ENCODE data around the gene EXOC4. TPM values are rescaled to one million over a fixed set of nuclear protein-coding genes. Genes with fewer than 3 reads are reported as not detected.

Gene EXOC4
- total RNA-seq, 2 experiments from 2014 or later: 51.9 to 90.1 TPM

GRCh38 chr7:133398506-133398905 is 145.6 kb downstream of the EXOC4 start:
- POLR2A ChIA-PET: no interaction called here
- DNase-seq: no peak
- CTCF ChIA-PET: no interaction called here

GRCh38 chr7:133401225-133401624 is 148.3 kb downstream of the EXOC4 start:
- DNase-seq (no peak), ATAC-seq (no peak)
- Mint-ChIP-seq H3K27ac (no peak overlapping the region), H3K27me3 (no peaks in the 10 kb centered on the region), H3K4me3 (no peak overlapping the region), H3K4me1 (peaks cover 4% of the 10 kb centered on the region), H3K9me3 (ENCODE audit: low read depth) (no peaks in the 10 kb centered on the region), H3K36me3 (ENCODE audit: low read depth) (peaks cover 2% of the 10 kb centered on the region)
- ChIA-PET POLR2A (no interaction called here), CTCF (interaction anchor here (1.5 kb wide), 1 partner anchor 11 kb away, joined by 4 read pairs; no protein-coding TSS in a partner anchor)
- intact Hi-C loops (cut with DNase I, micrococcal nuclease): no loop called here

More at GRCh38 chr7:133398506-133398905, 145.6 kb downstream of the EXOC4 start:
- ATAC-seq: no peak
- peaks cover 2% of the 10 kb centered on the region for H3K36me3 Mint-ChIP-seq (ENCODE audit: low read depth)
- H3K4me1 Mint-ChIP-seq: peaks cover 4% of the 10 kb centered on the region
- H3K9me3 Mint-ChIP-seq (ENCODE audit: low read depth): no peaks in the 10 kb centered on the region
- no peaks in the 10 kb centered on the region for H3K27me3 Mint-ChIP-seq
- no peak overlapping the region for H3K4me3 Mint-ChIP-seq
- no peak overlapping the region for H3K27ac Mint-ChIP-seq
- intact Hi-C loops (cut with DNase I, micrococcal nuclease): no loop called here

DNA sequence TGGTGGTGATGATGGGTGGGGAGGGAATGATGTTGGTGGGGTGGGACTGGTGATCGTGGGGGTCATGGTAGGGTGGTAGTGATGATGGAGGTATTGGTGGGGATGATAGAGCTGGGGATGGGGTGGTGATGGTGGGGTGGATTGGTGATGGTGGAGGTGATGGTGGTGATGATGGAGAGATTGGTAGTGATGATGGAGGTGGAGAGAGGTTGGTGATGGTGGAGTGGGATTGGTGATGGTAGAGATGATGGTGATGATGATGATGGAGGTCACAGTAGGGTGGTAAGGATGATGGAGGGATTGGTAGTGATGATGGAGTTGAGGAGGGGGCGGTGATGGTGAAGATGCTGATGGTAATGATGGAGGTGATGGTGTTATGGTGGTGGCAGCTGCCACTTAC is 155.3 kb downstream of the EXOC4 start:
- Mint-ChIP-seq H3K27me3 (no peaks in the 10 kb centered on the region), H3K36me3 (ENCODE audit: low read depth) (peaks cover 5% of the 10 kb centered on the region), H3K27ac (no peak overlapping the region), H3K4me3 (no peak overlapping the region), H3K4me1 (peaks cover 7% of the 10 kb centered on the region), H3K9me3 (ENCODE audit: low read depth) (peaks cover 4% of the 10 kb centered on the region)
- intact Hi-C loops (cut with DNase I, micrococcal nuclease): no loop called here
- ChIA-PET POLR2A (no interaction called here), CTCF (no interaction called here)
- ATAC-seq (no peak), DNase-seq (no peak)

GRCh38 chr7:133409421-133409820 is 156.5 kb downstream of the EXOC4 start:
- no peak overlapping the region for H3K4me3 Mint-ChIP-seq
- DNase-seq: no peak
- ATAC-seq: no peak
- CTCF ChIA-PET: interaction anchor here (0.9 kb wide), 2 partner anchors 13 to 25 kb away, joined by 3 read pairs; no protein-coding TSS in a partner anchor
- no peak overlapping the region for H3K27ac Mint-ChIP-seq
- peaks cover 4% of the 10 kb centered on the region for H3K9me3 Mint-ChIP-seq (ENCODE audit: low read depth)
- no peaks in the 10 kb centered on the region for H3K27me3 Mint-ChIP-seq
- POLR2A ChIA-PET: no interaction called here
- peaks cover 5% of the 10 kb centered on the region for H3K36me3 Mint-ChIP-seq (ENCODE audit: low read depth)
- intact Hi-C loops (cut with DNase I, micrococcal nuclease): no loop called here
- peaks cover 7% of the 10 kb centered on the region for H3K4me1 Mint-ChIP-seq

DNA sequence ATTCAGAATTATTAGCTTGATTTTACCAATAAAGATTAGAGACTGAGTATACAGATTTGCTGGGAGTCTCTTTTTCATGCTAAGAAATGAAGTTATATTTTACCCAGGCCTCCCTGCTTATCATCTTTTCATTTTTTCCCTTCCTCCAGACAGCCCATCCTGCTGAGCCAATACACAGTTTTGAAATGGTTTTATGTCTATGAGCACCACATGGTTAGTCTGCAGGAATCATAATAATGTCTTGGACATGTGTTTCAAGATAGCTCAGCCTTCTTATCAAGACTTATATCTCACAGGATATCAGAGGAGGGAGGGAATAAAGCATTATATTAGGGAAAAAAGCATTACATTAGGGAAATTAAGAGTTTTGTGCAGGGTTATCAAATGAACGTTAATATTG is 157.1 kb downstream of the EXOC4 start:
- Mint-ChIP-seq H3K4me3 (no peak overlapping the region), H3K27ac (no peak overlapping the region), H3K4me1 (peaks cover 7% of the 10 kb centered on the region), H3K27me3 (no peaks in the 10 kb centered on the region), H3K9me3 (ENCODE audit: low read depth) (peaks cover 4% of the 10 kb centered on the region), H3K36me3 (ENCODE audit: low read depth) (peaks cover 5% of the 10 kb centered on the region)
- DNase-seq: no peak
- POLR2A ChIA-PET: interaction anchor here (0.6 kb wide), 1 partner anchor 1083 kb away, joined by 4 read pairs; no protein-coding TSS in a partner anchor
- no peak for ATAC-seq
- intact Hi-C loops (cut with DNase I, micrococcal nuclease): no loop called here
- CTCF ChIA-PET: interaction anchor here (0.9 kb wide), 2 partner anchors 14 to 25 kb away, joined by 3 read pairs; no protein-coding TSS in a partner anchor

GRCh38 chr7:133411395-133411794 is 158.5 kb downstream of the EXOC4 start:
- no peak overlapping the region for H3K4me3 Mint-ChIP-seq
- intact Hi-C loops (cut with DNase I, micrococcal nuclease): no loop called here

GRCh38 chr7:133412942-133413341 is 160.1 kb downstream of the EXOC4 start:
- ChIA-PET CTCF (interaction anchor here (0.7 to 1.8 kb wide), 4 partner anchors 9 to 333 kb away, joined by 3 to 4 read pairs (median 3); no protein-coding TSS in a partner anchor), POLR2A (no interaction called here)
- no peaks in the 10 kb centered on the region for H3K27me3 Mint-ChIP-seq
- intact Hi-C loops (cut with DNase I, micrococcal nuclease): no loop called here
- H3K4me3 Mint-ChIP-seq: no peak overlapping the region
- H3K27ac Mint-ChIP-seq: no peak overlapping the region
- peaks cover 7% of the 10 kb centered on the region for H3K4me1 Mint-ChIP-seq
- H3K36me3 Mint-ChIP-seq (ENCODE audit: low read depth): no peaks in the 10 kb centered on the region
- DNase-seq (no peak), ATAC-seq (no peak)
- H3K9me3 Mint-ChIP-seq (ENCODE audit: low read depth): no peaks in the 10 kb centered on the region

More at GRCh38 chr7:133411395-133411794, 158.5 kb downstream of the EXOC4 start:
- H3K9me3 Mint-ChIP-seq (ENCODE audit: low read depth): peaks cover 4% of the 10 kb centered on the region
- no peak for DNase-seq
- POLR2A ChIA-PET: no interaction called here
- peaks cover 7% of the 10 kb centered on the region for H3K4me1 Mint-ChIP-seq
- peaks cover 5% of the 10 kb centered on the region for H3K36me3 Mint-ChIP-seq (ENCODE audit: low read depth)
- no peaks in the 10 kb centered on the region for H3K27me3 Mint-ChIP-seq
- CTCF ChIA-PET: interaction anchor here (0.6 to 1.8 kb wide), 2 partner anchors 10 to 25 kb away, joined by 3 to 4 read pairs; no protein-coding TSS in a partner anchor
- ATAC-seq: no peak
- no peak overlapping the region for H3K27ac Mint-ChIP-seq

- ChIA-PET POLR2A (no interaction called here), CTCF (no interaction called here)
- H3K36me3 Mint-ChIP-seq (ENCODE audit: low read depth): peaks cover 7% of the 10 kb centered on the region
- intact Hi-C loops (cut with DNase I, micrococcal nuclease): no loop called here
- no peak for DNase-seq
- peaks cover 10% of the 10 kb centered on the region for H3K4me1 Mint-ChIP-seq
- no peak for ATAC-seq
- no peaks in the 10 kb centered on the region for H3K27me3 Mint-ChIP-seq
- no peak overlapping the region for H3K4me3 Mint-ChIP-seq
- H3K27ac Mint-ChIP-seq: no peak overlapping the region
- peaks cover 6% of the 10 kb centered on the region for H3K9me3 Mint-ChIP-seq (ENCODE audit: low read depth)
These were observed 166.2 kb downstream of the EXOC4 start for GRCh38 chr7:133419041-133419440.

DNA sequence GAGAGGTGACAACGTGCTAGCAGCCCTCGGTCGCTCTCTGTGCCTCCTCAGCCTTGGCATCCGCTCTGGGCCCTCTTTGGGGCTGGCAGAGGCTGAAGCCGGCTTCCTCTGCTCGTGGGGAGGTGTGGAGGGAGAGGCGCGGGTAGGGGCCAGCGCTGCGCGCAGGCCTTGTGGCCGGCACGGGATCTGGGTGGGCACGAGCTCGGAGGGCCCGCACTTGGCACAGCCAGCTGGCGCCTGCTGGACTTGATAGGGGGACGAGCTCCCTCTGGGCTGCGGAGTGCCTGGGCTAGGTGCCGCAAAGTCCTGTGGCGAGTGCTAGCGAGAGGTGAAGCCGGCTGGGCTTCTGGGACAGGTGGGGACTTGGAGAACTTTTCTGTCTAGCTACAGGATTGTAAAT is 170.7 kb downstream of the EXOC4 start:
- no peak overlapping the region for H3K4me3 Mint-ChIP-seq
- ATAC-seq (no peak), DNase-seq (no peak)
- H3K36me3 Mint-ChIP-seq (ENCODE audit: low read depth): peaks cover 26% of the 10 kb centered on the region
- CTCF ChIA-PET: interaction anchor here (0.7 kb wide), 1 partner anchor 14 kb away, joined by 3 read pairs; no protein-coding TSS in a partner anchor
- peaks cover 26% of the 10 kb centered on the region for H3K4me1 Mint-ChIP-seq
- intact Hi-C loops (cut with DNase I, micrococcal nuclease): no loop called here
- POLR2A ChIA-PET: no interaction called here
- H3K27ac Mint-ChIP-seq: no peak overlapping the region
- H3K27me3 Mint-ChIP-seq: no peaks in the 10 kb centered on the region
- peaks cover 7% of the 10 kb centered on the region for H3K9me3 Mint-ChIP-seq (ENCODE audit: low read depth)

DNA sequence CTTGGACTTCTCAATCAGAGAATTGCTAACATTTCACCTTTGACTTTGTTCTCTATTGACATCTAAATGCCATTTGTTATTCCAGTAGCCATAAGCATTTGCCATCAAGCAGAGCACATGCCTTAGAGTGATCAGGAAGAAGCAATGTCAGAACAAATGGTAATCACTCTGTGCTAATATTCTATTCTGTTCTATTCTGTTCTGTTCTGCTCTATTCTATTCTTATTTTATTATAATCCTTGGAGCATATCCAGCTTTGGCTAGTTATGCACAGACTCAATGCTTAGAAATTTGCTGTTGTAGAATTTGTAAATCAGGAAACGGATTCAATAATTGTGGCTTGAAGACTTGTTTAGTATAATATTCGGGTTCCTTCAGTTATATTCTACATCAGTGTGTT is 175.4 kb downstream of the EXOC4 start:
- ATAC-seq (no peak), DNase-seq (no peak)
- Mint-ChIP-seq H3K9me3 (ENCODE audit: low read depth) (peaks cover 4% of the 10 kb centered on the region), H3K36me3 (ENCODE audit: low read depth) (peaks cover 23% of the 10 kb centered on the region), H3K27me3 (no peaks in the 10 kb centered on the region), H3K4me1 (peaks cover 23% of the 10 kb centered on the region), H3K4me3 (no peak overlapping the region), H3K27ac (no peak overlapping the region)
- intact Hi-C loops (cut with DNase I, micrococcal nuclease): no loop called here
- ChIA-PET POLR2A (no interaction called here), CTCF (no interaction called here)

GRCh38 chr7:133428876-133429275 is 176.0 kb downstream of the EXOC4 start:
- POLR2A ChIA-PET: no interaction called here
- H3K36me3 Mint-ChIP-seq (ENCODE audit: low read depth): peaks cover 23% of the 10 kb centered on the region
- CTCF ChIA-PET: no interaction called here
- H3K4me1 Mint-ChIP-seq: peaks cover 23% of the 10 kb centered on the region
- intact Hi-C loops (cut with DNase I, micrococcal nuclease): no loop called here
- H3K4me3 Mint-ChIP-seq: no peak overlapping the region
- H3K9me3 Mint-ChIP-seq (ENCODE audit: low read depth): peaks cover 4% of the 10 kb centered on the region
- DNase-seq (no peak), ATAC-seq (no peak)
- no peaks in the 10 kb centered on the region for H3K27me3 Mint-ChIP-seq
- no peak overlapping the region for H3K27ac Mint-ChIP-seq

- Mint-ChIP-seq H3K27me3 (no peaks in the 10 kb centered on the region), H3K27ac (no peak overlapping the region), H3K4me1 (peaks cover 23% of the 10 kb centered on the region), H3K9me3 (ENCODE audit: low read depth) (peaks cover 2% of the 10 kb centered on the region), H3K36me3 (ENCODE audit: low read depth) (peaks cover 18% of the 10 kb centered on the region), H3K4me3 (no peak overlapping the region)
- ATAC-seq: no peak
- intact Hi-C loops (cut with DNase I, micrococcal nuclease): no loop called here
- DNase-seq: no peak
- CTCF ChIA-PET: no interaction called here
- POLR2A ChIA-PET: no interaction called here
These were observed 176.5 kb downstream of the EXOC4 start for GRCh38 chr7:133429371-133429770.

Data from activated CD4-positive, alpha-beta T cell treated with anti-CD3 and anti-CD28 coated beads for 36 hours (primary cell).